IPS-NIHi7 (cell line): Measurements from ENCODE around the gene RETN.

Source experiments
- DNase-seq: peaks from one replicate; pipeline ENCODE4 v3.0.0; 2012; ENCODE audit warnings: mixed read lengths; ENCODE audit errors: extremely low spot score

RETN gene

DNA sequence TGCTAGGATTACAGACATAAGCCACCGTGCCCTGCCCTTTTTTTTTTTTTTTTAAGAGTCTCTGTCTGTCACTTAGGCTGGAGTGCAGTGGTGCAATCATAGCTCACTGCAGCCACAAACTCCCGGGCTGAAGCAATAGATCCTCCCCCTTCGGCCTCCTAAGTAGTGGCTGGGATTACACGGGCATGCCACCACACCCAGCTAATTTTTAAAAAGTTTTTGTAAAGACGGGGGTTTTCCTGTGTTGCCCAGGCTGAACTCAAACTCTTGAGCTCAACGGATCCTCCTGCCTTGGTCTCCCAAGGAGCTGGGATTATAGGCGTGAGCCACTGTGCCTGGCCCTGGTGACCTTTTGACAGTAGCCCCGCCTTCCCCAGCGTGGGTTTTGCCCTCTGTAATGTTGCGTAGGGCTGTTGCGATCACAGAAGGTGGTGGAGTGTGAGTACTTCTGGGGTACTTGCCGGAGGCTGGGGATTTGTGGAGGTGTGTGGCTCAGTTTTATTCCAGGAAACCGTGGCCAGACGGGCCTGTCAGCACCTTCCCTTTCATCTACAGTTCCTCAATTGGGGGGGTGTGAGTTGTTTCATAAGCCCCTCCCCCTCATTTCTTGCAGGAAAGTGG, 11.6 kb upstream of the RETN start:
- DNase-seq: no peak

DNA sequence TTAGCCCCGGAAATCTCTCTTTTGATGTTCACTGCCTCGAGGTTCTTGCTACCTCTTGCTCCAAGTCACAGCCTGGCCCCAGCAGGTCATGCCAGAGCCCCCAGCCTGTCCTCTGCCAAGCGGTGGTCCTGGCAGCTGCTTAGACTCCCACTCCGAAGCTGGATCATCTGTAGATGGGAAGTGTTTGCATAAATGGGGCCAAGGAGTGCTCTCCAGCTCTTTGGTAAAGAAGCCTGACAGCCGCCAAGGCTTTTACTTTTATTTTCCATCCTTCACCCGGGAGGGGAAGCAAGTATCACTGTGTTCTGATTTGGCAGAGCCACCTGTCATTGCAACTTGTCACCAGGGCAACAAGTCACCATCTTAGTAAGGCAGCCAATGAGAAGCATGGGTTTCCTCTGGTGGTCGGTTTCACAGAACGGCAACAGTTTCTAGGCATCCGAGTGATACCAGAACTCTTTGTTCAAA, 10.6 kb upstream of the RETN start:
- DNase-seq: no peak

- DNase-seq: no peak
Measured at GRCh38 chr19:7661744-7662538, 6.9 kb upstream of the RETN start.

DNA sequence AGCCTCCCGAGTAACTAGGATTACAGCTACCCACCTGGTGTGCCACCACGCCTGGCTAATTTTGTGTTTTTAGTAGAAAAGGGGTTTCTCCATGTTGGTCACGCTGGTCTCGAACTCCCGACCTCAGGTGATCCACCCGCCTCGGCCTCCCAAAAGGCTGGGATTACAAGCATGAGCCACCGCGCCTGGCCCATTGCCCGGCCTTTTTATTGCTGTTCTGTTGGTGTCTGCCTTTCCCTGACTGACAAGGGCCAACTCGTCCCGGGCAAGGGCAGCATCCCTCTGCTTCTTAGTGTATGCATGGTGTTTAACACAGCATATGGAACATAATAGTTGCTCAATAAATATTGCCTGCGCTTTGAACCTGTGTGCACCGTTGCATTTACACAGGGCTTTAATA, 6.2 kb upstream of the RETN start:
- no peak for DNase-seq

DNA sequence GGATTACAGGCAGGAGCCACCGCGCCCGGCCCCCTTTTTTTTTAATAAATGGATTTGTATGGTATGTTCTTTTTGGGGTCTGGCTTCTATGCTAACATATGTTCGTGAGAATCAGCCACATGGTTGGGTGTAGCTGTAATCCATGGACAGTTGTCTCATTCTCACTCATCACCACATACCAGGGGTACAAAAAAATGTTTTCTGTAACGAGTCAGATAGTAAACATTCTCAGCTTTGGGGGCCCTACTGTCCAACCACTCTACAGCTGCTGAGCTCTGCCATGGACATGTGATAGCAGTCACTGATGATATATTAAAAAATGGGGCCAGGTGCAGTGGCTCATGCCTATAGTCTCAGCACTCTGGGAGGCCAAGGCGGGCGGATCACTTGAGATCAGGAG, 5.1 kb upstream of the RETN start:
- DNase-seq: no peak

DNA sequence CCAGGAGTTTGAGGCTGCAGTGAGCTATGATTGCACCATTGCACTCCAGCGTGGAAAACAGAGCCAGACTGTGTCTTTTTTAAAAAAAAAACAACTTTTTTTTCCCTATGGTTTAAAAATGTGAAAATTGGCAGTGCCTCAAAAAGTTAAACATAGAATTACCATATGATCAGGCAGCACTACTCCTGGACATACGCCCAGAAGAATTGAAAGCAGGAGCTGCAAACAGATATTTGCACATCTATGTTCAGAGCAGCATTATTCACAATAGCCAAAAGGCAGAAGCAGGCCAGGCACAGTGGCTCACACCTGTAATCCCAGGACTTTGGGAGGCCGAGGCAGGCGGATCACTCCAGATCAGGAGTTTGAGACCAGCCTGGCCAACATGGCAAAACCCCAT, 3.8 kb upstream of the RETN start:
- no peak for DNase-seq

- no peak for DNase-seq
Measured at GRCh38 chr19:7669641-7670040, 792 bp downstream of the RETN start.

GRCh38 chr19:7670150-7670783, 1.4 kb downstream of the RETN start:
- DNase-seq: peak; percentile 73

DNA sequence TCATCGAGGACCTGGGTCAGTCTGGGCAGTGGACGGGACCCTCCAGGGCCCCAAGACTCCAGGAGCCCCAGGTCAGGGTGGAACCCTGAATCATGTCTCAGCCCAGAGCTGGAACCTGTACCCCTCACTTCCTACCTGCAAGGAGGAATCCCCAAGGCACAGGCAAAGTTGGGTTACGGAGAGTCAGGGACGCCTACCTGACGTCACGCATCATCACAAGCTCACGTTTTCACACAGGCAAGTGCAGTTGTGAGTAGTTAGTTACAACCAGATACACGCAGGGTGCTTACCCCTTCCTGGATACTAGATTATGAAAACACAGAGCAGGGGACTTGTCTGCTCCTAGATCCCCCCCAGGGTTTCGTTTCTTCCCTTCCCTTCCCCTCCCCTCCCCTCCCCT, 1.9 kb downstream of the RETN start:
- no peak for DNase-seq

DNA sequence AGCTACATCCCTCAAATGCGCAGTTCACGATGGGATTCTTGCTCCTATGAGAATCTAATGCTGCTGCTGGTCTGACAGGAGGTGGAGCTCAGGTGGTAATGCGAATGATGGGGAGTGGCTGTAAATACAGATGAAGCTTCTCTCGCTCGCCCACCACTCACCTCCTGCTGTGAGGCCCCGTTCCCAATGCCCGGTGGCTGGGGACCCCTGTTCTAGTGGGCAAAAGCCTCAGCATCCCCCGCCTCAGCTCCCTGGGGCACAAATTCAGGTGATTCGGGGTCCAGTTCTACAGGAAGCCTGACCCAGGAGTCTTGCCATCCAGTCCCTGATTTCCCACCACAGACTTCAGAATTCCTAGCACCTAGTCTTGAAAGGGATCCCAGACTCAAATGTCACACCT, 3.7 kb downstream of the RETN start:
- DNase-seq: no peak

DNA sequence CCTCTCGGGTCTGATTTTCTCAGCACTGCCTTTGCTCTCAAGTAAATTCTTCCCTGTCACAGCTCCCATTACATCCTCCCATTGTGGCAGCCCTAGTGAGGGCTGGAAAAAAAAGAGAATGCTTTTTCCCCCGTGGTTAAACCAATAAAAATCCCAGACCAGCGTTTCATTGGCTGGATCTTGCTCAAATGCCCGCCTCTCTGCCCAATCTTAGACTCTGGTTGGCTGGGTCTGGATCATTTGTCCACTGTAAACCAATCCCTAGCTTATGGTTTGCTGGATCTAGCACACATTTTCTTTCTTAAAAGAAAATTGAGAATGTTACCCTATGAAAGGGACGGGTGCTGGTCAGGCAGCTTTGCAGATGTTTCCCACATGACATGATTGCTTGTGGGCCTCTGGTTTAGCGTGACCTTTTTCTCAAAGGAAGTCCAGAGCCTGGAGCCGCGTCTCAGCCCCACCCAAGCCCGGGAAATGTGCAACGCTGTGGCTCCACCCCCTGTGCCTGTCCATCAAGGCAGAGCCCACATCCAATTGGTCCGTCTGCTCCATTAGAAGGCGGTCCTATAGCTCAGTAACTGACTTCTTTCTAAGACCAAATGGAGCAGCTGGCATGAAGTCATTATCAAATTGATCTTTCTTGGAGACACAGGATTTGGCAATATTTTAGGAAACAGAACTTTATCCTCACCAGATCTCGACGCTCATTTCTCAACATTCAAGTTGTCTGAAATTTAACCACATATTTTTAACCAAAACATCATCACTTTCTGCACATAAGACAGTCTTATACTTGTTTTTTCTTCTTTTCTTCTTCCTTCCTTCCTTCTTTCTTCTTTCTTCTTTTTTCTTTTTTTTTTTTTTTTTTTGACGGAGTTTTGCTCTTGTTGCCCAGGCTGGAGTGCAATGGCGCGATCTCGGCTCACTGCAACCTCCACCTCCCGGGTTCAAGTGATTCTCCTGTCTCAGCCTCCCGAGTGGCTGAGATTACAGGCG, 5.5 kb downstream of the RETN start:
- peak; percentile 84 for DNase-seq

GRCh38 chr19:7676376-7676775, 7.5 kb downstream of the RETN start:
- no peak for DNase-seq

DNA sequence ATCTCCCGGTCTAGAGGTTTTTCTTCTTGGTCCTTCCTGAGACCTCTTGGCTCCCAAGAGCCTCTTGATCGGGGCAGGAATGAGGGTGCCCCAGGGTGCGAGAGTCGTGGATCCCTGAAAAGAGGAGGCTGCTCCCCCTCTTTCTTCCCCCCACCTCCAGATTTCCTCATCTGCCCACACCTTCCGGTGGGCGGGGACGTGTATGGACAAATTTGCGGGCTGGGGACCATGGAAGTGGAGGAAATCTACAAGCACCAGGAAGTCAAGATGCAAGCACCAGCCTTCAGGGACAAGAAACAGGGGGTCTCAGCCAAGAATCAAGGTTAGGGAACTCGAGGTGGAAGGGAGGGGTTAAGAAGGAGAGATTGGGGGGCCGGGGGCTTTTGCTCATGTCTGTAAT, 8.0 kb downstream of the RETN start, which contains the start of gene MCEMP1:
TSS of gene MCEMP1 (plus strand) at position 237 of the 400 bp plus-strand sequence. CDS start at position 268, 31 bp downstream.
- no peak for DNase-seq

- DNase-seq: no peak
Measured at GRCh38 chr19:7677669-7678311, 8.9 kb downstream of the RETN start.

DNA sequence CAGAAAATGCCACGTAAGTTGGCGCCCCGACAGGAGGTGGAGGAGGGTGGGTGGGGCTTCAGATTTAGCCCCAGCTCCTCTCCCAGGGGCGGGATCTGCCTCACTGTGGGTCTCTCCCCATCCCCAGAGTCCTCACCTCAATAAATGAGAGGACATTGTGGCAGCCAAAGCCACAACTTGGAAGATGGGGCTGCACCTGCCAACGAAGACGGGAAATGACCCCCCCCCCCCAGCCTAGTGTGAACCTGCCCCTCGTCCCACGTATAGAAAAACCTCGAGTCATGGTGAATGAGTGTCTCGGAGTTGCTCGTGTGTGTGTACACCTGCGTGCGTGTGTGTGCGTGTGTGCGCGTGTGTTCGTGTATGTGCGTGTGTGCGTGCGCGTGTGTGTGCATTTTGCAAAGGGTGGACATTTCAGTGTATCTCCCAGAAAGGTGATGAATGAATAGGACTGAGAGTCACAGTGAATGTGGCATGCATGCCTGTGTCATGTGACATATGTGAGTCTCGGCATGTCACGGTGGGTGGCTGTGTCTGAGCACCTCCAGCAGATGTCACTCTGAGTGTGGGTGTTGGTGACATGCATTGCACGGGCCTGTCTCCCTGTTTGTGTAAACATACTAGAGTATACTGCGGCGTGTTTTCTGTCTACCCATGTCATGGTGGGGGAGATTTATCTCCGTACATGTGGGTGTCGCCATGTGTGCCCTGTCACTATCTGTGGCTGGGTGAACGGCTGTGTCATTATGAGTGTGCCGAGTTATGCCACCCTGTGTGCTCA, 10.3 kb downstream of the RETN start:
- DNase-seq: no peak

GRCh38 chr19:7679771-7680605, 11.1 kb downstream of the RETN start:
- no peak for DNase-seq

DNA sequence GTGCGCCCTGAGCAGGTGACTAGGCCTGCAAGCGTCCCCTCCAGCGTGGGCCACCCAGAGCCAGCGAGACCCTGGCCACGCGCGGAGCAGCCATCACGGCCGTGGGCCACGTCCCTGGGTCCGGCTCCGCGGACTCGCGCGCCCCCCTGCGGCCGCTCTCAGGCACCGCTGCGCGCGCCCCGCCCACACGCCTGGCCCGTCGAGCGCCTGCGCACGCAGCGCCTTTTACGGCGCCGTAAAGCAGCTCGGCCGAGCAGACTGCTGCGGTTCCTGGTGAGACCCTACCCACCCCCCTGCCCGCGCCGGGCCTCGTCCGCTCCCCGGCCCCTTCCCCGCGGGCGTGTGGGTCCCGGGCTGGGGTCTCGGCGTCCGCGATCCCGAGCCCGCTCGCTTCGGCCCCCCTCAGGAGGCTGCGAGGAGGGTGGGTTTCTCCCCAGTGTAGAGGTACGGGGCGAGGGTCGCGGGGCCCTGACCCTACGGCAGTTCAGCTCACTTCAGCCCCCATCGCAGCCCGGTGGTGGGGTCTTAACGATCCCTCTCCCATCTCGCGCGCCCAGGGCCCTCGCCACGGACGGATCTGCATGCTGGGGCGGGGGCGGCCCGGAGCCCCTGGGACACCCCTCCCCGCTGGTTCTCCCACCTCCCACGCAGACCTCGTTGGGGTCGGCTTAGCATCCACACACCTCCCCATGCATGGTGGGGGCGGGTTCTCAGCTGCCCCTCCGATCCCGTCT, 11.9 kb downstream of the RETN start, which contains the start of gene TRAPPC5:
TSS of gene TRAPPC5 (plus strand) at position 228 of the 734 bp plus-strand sequence. CDS start 1,421 bp downstream, outside the sequence.
- peak; percentile 95 for DNase-seq
